ENCODE measurements around the gene CAPZA1.
A peak's percentile ranks its signal among the peaks of the same experiment; 100 is the strongest.

Gene CAPZA1

DNA sequence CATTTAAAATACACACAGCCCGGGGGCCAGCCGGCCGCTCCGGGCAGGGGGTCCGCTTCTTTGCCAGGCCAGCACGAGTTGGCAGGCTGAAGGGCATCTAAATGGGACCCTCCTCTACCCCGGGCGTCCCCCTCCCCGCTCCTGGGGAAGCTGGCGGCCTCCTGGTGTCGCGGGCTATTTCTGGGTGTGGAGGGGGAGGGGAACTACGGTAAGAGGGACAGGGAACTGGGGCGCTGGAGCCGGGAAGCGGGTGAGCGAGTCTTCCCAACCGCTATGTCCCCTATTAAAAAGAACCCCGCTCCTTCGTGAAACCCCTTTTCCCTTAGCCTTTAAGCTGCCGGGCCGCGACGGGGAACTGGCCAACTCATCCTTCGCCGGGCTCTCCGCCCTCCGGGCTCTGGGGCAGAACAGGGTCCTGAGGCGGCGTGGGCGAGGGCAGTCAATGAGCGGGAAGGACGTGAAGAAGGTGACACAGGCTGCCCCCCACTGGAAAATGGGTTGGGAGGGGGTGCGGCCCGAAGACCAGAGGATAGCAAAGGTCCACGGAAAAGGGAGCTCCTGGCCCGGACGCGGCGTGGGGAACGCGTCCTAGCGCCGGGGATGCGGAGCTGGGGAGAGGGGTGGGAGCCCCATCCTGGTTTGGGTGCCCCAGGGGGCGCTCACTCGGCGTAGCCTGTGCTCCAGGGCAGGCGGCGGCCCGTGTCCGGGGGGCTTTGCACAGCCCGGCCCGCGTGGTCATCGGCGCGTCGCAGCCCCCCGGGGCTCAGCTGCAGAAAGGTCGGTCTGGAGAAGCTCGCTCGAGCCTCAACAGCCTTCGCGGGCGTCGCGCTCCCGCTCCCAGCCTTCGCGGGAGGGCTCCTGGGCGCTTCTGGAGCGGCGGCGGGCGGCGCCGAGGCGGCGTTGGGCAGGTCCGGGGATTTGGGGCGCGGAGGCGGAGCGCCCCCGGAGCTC is 95.0 kb downstream of the CAPZA1 start:
- TF ChIP-seq, protein P1, sequence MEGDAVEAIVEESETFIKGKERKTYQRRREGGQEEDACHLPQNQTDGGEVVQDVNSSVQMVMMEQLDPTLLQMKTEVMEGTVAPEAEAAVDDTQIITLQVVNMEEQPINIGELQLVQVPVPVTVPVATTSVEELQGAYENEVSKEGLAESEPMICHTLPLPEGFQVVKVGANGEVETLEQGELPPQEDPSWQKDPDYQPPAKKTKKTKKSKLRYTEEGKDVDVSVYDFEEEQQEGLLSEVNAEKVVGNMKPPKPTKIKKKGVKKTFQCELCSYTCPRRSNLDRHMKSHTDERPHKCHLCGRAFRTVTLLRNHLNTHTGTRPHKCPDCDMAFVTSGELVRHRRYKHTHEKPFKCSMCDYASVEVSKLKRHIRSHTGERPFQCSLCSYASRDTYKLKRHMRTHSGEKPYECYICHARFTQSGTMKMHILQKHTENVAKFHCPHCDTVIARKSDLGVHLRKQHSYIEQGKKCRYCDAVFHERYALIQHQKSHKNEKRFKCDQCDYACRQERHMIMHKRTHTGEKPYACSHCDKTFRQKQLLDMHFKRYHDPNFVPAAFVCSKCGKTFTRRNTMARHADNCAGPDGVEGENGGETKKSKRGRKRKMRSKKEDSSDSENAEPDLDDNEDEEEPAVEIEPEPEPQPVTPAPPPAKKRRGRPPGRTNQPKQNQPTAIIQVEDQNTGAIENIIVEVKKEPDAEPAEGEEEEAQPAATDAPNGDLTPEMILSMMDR (IDR thresholded peaks at IDR 0.05; ENCODE audit: low read length, missing control alignments) = no peak

DNA sequence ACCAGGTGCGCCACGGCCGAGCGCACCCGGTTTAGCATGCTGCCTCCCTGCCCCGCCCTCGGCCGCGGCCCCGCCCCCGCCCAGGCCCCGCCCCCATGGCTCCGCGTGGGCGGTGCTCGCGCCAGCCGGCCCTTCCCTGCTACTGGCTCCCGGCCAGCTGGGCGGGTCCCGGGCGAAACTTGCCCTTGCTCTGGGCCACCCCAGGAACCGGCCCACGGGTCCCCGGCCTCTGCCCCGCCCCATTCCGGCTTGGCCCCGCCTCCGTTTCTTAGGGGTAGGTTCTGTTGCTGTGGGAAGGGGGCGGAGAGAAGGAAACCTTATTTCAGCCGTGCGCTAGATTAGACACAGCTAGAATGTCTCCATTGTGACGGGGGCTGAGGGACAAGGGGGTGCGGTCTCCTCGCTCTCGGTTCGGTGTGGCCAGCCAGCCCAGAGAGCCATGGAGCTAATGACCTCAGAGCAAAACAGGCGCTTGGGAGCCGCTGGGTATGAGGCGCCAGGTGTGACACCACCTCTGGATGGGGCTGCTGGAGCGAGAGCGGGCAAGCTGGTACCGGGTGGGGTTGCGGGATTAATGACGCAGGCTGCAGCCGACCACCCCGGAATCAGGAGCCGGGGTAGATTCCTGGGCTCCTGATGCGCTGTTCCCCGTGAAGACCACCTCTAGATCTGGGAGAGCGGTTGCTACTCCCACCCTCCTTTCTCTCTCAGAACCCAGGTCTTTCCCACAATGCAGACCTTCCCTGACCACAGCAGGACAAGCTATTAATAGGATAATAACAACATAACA is 95.8 kb downstream of the CAPZA1 start, which contains the start of gene PPM1J:
Gene PPM1J, minus strand, starts transcription at position 69 of the 790 bp plus-strand sequence. Its CDS starts 31 bp downstream, at position 38.
- H3K4me3 ChIP-seq (replicated peaks; ENCODE audit: low read depth, low read length) = peak within 1 kb of the TSS; percentile 68
- TF ChIP-seq, protein P1 (IDR thresholded peaks at IDR 0.05; ENCODE audit: low read length, missing control alignments) = no peak
- peak; percentile 95 for DNase-seq (ENCODE audit: low read depth)

More for the DNA sequence above, 95.0 kb downstream of the CAPZA1 start:
- DNase-seq (ENCODE audit: low read depth) = no peak
- peak overlapping the region; percentile 59 for H3K4me3 ChIP-seq (replicated peaks; ENCODE audit: low read depth, low read length)

DNA sequence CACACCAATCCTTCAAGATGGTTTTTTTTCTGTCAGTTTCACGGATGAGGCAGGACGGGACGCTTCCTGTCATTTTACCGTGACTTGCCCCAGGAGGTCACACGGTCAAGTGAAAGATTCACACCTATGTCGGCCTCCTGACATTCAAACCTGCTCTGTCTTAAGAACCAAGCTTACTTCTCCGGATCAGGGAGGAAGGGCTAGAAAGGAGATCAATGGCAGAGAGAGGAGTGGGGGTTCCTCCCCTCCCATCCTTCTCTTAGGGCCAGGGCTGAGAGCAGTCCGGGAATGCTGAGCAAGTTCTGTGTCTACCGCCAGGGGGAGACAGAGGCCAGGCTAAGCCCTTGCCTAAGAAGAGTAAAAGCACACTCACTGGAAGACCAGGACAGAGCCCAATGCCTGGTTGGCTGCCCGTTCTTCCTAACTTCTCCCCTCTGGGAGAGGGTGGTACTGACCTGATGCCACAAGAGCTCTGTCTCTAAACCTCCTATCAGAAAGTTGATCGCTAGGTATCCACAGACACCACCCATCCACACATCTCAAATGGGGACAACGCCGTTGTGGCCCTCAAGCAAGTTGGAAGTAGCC is 96.6 kb downstream of the CAPZA1 start:
- TF ChIP-seq, protein P1 (IDR thresholded peaks at IDR 0.05; ENCODE audit: low read length, missing control alignments) = peak; percentile 98
- DNase-seq (ENCODE audit: low read depth) = peak; percentile 95
- peak overlapping the region; percentile 68 for H3K4me3 ChIP-seq (replicated peaks; ENCODE audit: low read depth, low read length)

DNA sequence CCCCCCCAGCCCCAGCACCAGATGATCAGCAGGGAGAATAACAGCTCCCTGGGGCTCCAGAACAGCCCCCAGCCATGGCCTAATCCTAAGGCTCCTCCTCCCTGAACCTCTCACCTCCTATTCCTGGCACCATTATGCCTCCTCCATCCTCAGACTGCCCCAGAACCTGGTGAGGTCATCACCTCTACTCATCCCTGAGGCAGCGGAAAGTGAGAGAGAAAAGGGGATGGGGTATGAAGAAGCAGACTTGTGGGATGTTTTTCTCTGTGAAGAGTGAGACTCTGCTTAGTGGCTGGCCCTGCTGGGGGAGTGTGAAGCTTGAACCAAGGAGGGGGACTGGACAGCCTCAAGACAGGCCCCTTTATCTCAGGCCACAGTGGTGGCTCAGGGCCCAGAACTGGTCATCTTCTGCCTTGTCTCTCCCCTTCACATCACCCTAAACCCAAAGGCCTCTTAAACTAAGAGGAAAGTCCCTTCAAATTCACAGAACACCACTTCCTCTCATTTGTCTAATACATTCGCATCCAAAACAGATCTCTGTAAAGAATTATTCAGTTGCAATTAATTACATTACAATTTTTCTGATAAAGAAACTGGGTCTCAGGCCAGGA is 97.7 kb downstream of the CAPZA1 start:
- no peak overlapping the region for H3K4me3 ChIP-seq (replicated peaks; ENCODE audit: low read depth, low read length)
- no peak for DNase-seq (ENCODE audit: low read depth)
- TF ChIP-seq, protein P1 (IDR thresholded peaks at IDR 0.05; ENCODE audit: low read length, missing control alignments) = no peak

DNA sequence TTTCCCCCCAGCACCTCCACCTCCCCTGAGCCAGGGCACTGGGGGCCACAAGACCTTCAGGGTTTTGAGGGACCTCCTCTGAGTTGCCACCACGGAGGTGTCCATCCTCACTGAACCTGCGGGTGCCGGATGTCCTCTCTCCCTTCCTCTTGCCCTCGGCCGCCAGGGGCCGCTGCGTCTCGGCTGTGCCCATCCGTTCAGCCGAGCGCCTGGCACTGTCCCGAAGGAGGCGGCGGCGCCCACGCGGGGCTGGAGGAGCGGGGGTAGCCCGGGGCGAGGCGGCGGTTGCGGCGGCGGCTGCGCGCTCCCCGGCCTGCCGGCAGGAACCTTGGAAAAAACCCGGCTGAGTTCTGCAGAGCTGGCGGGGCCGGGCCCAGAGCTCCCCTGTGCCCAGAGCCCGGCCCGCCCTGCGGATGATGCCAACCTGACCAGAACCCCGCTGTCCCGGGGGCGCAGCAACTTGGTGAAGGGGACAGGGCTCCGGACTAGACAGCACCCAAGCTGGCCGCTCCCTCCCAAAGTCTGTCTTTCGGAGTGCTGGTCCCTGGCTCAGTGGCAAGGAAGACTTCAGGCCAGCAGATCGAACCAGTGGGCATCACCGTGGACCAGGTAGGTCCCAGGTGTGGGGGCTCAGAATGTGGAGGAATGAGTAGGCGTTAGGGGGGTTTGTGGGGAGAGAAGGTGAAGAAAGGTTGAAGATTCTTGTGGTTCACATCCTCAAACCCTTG is 99.2 kb downstream of the CAPZA1 start:
- DNase-seq (ENCODE audit: low read depth) = peak; percentile 66
- TF ChIP-seq, protein P1 (IDR thresholded peaks at IDR 0.05; ENCODE audit: low read length, missing control alignments) = peak; percentile 78
- no peak overlapping the region for H3K4me3 ChIP-seq (replicated peaks; ENCODE audit: low read depth, low read length)

DNA sequence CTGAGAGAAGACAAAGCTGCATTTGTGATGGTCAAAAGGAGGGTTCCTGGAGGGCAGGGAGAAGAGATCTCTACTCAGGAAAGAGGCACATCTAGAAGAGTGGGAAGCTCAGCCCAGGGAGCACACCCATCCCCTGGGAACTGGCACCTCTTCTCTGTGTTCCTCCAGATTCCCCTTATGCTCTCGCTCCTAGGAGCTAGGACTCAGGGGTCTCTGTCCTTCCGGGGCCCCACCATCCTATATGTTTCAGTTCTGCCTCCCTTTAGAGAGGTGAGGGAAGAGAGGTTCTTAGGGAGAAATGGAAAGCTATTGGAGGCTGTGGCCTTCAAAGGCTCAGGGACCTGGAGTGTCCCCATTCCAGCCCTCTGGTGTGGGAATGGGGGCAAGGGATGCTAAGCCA is 100.1 kb downstream of the CAPZA1 start:
- DNase-seq (ENCODE audit: low read depth) = no peak
- no peak overlapping the region for H3K4me3 ChIP-seq (replicated peaks; ENCODE audit: low read depth, low read length)
- TF ChIP-seq, protein P1 (IDR thresholded peaks at IDR 0.05; ENCODE audit: low read length, missing control alignments) = no peak

All from fibroblast of pulmonary artery (primary cell).